ENCODE data around the gene POR.

POR gene

DNA sequence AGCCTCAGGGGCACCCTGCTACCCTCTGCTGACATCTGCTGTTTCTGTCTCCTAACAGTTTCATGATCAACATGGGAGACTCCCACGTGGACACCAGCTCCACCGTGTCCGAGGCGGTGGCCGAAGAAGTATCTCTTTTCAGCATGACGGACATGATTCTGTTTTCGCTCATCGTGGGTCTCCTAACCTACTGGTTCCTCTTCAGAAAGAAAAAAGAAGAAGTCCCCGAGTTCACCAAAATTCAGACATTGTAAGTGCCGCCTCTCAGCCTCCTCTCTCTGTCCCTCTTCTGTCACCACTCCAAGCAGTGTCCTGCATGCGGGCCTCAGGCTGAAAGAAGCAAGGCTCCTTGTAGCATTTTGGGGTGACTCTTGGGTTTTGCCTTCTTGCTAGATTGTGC, 39.0 kb downstream of the POR start:
- no peak for DNase-seq (ENCODE audit: low read depth in 2 of 2)

DNA sequence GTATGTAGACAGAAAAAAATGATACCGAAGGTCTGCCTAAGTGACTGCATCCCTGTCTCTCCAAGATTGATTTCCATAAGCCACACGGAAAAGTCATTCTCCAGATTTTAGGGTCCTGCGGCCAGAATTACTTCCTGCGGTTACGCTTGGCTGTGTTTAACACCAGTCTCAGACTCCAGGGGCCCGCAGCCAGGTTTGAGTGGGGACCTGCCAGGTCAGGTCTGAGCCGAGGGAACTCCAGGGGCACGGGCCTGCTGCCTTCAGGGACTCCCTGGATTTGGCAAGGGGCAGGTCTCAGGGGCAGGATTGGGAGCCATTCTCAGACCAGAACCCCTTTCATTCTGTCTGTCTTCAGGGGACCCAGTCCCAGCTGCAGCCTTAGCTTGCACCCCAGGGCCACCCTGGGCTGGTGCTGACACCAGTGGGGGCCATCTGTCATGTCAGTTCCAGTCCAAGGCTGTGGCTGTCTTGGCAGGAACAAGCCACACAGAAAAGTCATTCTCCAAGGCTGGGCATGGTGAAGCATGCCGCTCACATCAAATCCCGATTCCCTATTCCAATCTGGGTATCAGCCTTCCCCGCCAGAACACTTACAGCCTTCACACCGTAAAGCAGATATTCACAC, 40.5 kb downstream of the POR start:
- DNase-seq (ENCODE audit: low read depth in 2 of 2) = no peak

DNA sequence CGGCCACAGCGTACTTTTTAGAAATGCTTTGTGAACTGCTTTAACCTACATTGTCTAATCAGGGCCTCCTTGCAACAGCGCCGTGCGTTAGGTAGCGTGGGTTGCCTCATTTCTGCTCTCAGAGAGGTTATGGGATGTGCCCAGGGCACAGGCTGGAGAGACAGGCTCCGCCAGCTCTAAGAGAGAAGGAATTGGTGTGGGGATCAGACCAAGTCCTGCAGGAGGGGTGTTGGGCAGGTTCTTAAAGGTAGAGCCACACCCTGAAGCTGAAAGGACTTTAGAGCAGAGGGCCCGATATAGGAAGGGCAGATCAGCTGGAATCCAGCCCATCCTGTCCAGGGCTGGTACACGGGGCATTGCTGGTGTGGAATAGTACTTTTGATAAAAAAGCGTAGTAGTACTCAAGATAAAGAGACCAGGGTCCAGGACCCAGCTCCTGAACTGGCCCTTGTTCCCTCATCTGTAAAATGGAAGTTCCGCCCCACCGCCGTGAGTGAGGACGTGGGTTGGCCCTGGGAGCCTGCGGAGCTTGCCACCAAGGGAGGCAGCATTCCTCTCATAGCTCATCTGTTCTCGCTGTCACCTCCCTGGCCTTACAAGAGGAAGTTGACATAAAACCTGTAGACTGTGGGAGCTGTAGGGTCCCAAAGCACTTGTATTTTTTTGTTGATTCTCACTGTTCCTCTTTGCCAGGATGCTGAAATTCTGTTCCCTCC, 42.2 kb downstream of the POR start:
- no peak for DNase-seq (ENCODE audit: low read depth in 2 of 2)

DNA sequence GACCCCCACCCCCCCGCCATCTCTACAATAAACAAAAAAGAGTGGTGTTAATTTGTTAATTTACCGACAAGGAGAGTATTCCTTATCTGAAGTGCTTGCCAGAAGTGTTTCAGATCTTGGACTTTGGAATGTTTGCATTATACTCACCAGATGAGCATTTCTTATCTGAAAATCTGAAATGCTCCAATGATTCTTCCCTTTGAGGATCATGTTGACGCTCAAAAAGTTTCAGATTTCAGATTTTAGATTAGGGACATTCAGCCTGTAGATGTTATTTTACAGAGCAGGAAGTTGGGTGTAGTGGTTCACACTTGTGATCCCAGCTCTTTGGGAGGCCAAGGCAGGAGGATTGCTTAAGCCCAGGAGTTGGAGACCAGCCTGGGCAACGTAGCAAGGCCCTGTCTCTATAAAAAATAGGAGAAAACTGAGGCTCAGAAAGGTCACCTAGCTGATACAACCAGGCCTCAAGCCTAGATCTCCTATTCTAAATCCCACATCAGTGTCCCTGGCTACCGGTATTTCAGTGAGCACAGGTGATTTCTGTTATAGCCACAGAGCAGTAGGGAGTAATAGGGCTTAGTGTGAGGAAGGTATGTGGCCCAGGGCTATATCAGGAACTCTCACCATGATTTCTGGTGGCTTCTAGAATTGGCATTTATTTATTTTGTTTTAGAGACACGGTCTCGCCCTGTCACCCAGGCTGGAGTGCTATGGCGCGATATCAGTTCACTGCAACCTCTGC, 44.0 kb downstream of the POR start:
- no peak for DNase-seq (ENCODE audit: low read depth in 2 of 2)

DNA sequence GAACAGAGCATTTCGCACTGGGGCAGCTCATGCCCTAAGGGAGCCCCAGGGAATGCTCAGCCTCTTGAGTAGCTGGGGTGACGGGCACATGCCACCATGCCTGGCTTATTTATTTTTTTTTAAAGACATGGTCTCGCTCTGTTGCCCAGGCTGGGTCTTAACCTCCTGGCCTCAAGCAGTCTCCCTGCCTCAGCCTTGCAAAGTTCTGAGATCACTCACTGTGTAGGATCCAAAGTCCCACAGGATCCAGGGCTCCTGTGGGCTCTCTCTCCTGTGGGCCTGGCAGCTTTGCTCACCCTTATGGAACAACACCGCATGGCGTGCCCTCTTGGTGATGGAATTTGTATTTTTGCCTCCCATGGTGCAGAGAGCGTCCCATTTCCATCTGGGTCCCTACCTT, 45.4 kb downstream of the POR start:
- DNase-seq (ENCODE audit: low read depth in 2 of 2) = no peak

DNA sequence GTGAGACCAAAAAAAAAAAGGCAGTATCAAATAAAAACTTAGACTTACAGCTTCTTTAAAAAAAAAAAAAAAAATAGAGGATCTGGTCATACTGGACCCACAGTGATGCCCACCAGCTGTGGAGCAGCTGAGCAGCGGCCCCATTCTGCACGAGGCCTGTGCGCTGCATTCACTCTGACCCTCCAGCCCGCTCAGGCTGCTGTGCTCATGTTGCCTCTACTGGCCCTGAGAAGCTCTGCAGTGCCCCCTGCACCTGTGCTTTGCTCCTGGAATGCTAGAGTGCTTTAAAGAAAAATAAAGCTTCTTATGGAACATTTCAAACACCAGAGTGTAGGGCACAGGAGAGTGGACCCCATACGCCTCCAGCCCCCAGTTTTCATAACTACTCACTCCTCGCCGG, 46.3 kb downstream of the POR start:
- DNase-seq (ENCODE audit: low read depth in 2 of 2) = no peak

DNA sequence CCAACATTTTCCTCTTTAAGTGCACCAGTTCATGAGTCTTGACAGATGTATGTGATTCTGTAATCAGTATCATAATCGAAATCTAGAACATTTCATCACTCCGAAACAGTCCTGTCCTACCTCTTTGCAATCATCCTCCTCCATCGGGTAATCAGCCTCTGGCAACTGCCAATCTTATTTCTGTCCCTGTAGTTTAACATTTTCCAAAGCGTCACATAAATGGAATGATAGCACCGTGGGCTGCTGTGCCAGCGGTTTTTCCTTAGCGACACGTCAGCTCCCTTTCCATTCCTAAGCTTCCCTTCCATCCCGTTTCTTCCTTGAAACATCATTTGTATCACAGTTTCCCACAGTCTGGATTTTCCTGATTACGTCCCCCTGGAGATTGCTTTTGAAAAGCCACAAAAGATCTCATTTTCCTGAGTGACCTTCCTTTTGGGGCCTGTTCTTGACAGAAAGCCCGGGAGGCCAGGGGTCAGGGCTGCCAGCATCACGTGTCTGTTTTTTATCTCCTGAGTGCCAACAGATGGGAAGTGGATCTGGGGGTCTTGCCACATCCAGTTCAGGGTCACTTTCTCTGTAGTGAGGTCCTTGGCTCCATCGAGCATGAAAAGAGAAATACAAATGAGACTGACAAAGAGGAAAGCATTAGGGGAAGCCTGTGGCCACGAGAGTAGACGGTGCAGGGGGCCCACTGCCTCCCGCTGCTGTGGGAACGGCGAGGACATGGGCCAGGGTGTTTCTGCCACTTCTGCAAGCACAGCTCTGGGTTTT, 47.8 kb downstream of the POR start:
- DNase-seq (ENCODE audit: low read depth in 2 of 2) = peak in 1 of 2 experiments; percentile 31

- no peak for DNase-seq (ENCODE audit: low read depth in 2 of 2)
Observed at GRCh38 chr7:75963381-75963995, 48.5 kb downstream of the POR start.

DNA sequence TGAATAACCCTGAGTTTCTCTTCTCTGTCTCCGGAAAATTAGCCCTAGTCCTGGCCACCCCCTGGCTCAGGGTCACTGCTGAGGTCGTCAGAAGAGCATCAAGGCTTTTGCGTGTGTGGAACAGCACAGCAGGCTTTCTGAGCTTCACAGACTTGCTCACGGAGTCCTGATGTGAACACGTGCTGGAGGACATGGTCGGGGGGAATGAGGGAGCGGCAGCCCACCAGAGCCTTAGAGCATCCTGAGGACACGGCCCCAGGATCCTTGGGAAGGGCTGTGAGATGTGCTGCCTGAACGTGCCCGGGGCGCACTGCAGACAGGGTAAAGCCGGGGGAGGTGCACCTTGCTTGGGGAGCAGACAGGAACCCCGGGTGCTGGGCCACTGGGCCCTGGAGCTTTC, 50.7 kb downstream of the POR start:
- no peak for DNase-seq (ENCODE audit: low read depth in 2 of 2)

GRCh38 chr7:75966190-75966961, 51.4 kb downstream of the POR start:
- DNase-seq (ENCODE audit: low read depth in 2 of 2) = no peak

GRCh38 chr7:75967055-75967454, 52.1 kb downstream of the POR start:
- no peak for DNase-seq (ENCODE audit: low read depth in 2 of 2)

GRCh38 chr7:75967487-75967997, 52.6 kb downstream of the POR start:
- DNase-seq (ENCODE audit: low read depth in 2 of 2) = no peak

- DNase-seq (ENCODE audit: low read depth in 2 of 2) = no peak
Observed at GRCh38 chr7:75968012-75968411, 53.1 kb downstream of the POR start.

DNA sequence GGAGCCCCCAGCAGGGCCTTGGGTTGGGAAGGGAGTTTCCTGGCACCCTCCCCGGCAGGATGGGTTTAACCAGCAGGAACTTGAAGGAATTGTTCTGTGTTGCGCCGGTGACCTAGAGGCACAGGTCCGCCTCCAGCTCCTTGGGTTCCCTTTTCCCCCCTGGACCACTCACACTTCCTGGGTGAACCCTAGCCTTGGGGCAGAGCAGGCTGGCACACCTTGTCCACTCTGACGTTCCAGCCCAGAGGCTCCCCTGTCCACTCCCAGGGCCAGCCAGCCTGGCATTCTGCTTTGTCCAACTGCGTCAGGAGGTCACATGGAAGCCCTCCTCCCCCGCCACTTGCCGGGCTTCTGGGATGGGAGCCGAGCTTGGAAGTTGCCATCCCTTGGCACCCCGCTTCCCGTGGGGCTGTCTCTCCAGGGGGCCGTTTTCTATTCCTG, 53.6 kb downstream of the POR start:
- DNase-seq (ENCODE audit: low read depth in 2 of 2) = no peak

DNA sequence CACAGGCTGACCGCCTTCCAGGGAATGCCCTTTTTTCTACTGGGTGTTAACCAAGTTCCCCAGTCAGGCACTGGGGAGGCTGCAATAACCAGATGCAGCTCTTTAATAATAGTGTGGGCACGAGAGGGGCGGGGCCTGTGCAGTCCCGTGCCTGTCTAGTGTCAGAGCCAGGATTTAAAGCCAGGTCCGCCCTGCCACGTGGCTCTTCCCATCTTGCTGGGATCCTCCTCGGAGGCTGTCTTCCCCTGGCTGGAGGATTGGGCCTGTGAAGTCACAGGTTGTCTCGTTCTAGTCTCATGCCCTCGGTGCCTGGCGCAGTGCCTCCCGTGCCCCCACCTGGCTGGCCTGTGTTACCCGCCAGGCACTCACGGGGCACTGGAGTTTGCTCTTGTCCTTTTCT, 54.2 kb downstream of the POR start:
- no peak for DNase-seq (ENCODE audit: low read depth in 2 of 2)

GRCh38 chr7:75969704-75970498, 54.9 kb downstream of the POR start:
- DNase-seq (ENCODE audit: low read depth in 2 of 2) = no peak

GRCh38 chr7:75971309-75971960, 56.5 kb downstream of the POR start:
- no peak for DNase-seq (ENCODE audit: low read depth in 2 of 2)

- no peak for DNase-seq (ENCODE audit: low read depth in 2 of 2)
Observed at GRCh38 chr7:75971961-75972763, 57.2 kb downstream of the POR start.

- DNase-seq (ENCODE audit: low read depth in 2 of 2) = no peak
Observed at GRCh38 chr7:75977743-75978142, 62.8 kb downstream of the POR start.
